Measurements from ENCODE around the gene CR1. TPM values are rescaled to one million over a fixed set of nuclear protein-coding genes. Genes with fewer than 3 reads are reported as not detected.

The CR1 gene
- total and polyA plus RNA-seq, 2 of the 8 experiments (the other 6 are each of a cell fraction or from before 2014, with no cell fraction given), result 0.15 to 0.22 TPM

DNA sequence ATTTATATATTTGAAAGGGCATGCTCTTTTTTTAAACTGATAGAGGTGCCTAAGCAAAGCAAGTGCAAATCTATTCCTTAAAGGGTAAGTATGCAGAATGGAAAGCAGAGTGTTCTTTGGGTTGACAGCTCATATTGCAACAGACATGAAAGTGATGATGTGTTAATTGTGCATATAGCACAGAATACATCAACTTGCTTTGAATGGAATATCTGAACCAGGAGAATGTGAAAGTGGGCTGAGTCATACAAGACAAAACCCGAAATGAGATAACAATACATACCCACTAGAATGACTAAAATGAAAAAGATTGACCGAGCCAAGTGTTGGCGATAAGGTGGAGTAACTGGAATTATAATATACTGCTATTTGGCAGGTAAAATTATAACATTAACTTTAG is 4.3 kb downstream of the CR1 start:
- H3K9me3 ChIP-seq (ENCODE audit: insufficient read depth in 2 of 2, low read depth in 1 of 2, low read length in 1 of 2), result no peaks in the 10 kb centered on the region
- peaks cover 0 to 6% (median 3%) of the 10 kb centered on the region in 4 experiments; a peak in 5 of 7 replicates for H3K4me1 ChIP-seq (replicated peaks in 1 of 4; ENCODE audit: control insufficient read depth in 3 of 4, insufficient read depth in 4 of 4, low read length in 3 of 4)
- DNase-seq (ENCODE audit: low read depth in 1 of 2, low spot score in 2 of 2), result no peak
- H2AFZ ChIP-seq (ENCODE audit: low read length), result no peak overlapping the region
- H3K4ac ChIP-seq (replicated peaks; ENCODE audit: insufficient read length, low read depth, low read length), result no peak overlapping the region
- peaks cover 8% of the 10 kb centered on the region for H3K23me2 ChIP-seq (ENCODE audit: low read depth, low read length)
- POLR2A ChIA-PET (ENCODE audit: partially characterized antibody), result interaction anchor here (1.0 kb wide), 1 partner anchor 46 kb away, joined by 5 read pairs; the partner anchor contains the start of gene CR2
- H3K4me3 ChIP-seq (ENCODE audit: extremely low read depth in 1 of 4, insufficient read depth in 2 of 4, low read depth in 3 of 4, low read length in 4 of 4), result no peak overlapping the region
- H4K5ac ChIP-seq (ENCODE audit: insufficient read length, low read depth, low read length), result no peak overlapping the region
- no peak overlapping the region for H3K27ac ChIP-seq (ENCODE audit: low read depth, low read length)
- no peaks in the 10 kb centered on the region for H3K79me1 ChIP-seq (ENCODE audit: low read depth, low read length)
- H2BK15ac ChIP-seq (ENCODE audit: low read length), result no peak overlapping the region
- H2BK5ac ChIP-seq (ENCODE audit: low read depth, low read length), result no peak overlapping the region
- CTCF ChIA-PET (ENCODE audit: partially characterized antibody), result interaction anchor here (0.6 to 3.1 kb wide), 29 partner anchors 10 to 495 kb away, joined by 3 to 20 read pairs (median 4); partner anchors contain the start of genes CD55 and CR2
- H4K8ac ChIP-seq (ENCODE audit: extremely low read depth, insufficient read depth, low read length), result no peak overlapping the region
- WGBS, 2 experiments (ENCODE audit: extremely low coverage in 1 of 2, insufficient coverage in 1 of 2, insufficient read length in 1 of 2, insufficient replicate concordance in 2 of 2, low coverage in 1 of 2, low lambda C conversion rate in 2 of 2, missing lambda C conversion rate in 1 of 2), result 82% methylated on average over 3 of the region's 3 CpGs; no CpG with 5 or more reads in 1 of the 2 experiments
- H4K20me1 ChIP-seq (replicated peaks in 1 of 2; ENCODE audit: control insufficient read depth in 1 of 2, insufficient read depth in 2 of 2, low read length in 2 of 2), result no peaks in the 10 kb centered on the region
- no peak overlapping the region for H3K23ac ChIP-seq (ENCODE audit: insufficient read length)
- no peak overlapping the region for H2BK20ac ChIP-seq (ENCODE audit: low read length)
- H3K18ac ChIP-seq (ENCODE audit: extremely low read depth, low read length), result no peak overlapping the region
- no peaks in the 10 kb centered on the region for H3K79me2 ChIP-seq (ENCODE audit: control insufficient read depth in 1 of 2, insufficient read depth in 2 of 2, low read length in 2 of 2)
- TF ChIP-seq BRCA1 (IDR thresholded peaks at IDR 0.05; ENCODE audit: low read depth, low read length) (no peak), CEBPB (IDR thresholded peaks at IDR 0.05; ENCODE audit: low read depth, low read length) (no peak), SP2 (IDR thresholded peaks at IDR 0.05; ENCODE audit: low read length) (no peak), HDAC6 (IDR thresholded peaks at IDR 0.05; ENCODE audit: low read depth, low read length) (no peak), CTBP2 (IDR thresholded peaks at IDR 0.05; ENCODE audit: borderline replicate concordance, insufficient read depth, insufficient read length, low read length) (no peak), POU5F1 (IDR thresholded peaks at IDR 0.05; ENCODE audit: low read depth, low read length) (no peak), RFX5 (IDR thresholded peaks at IDR 0.05; ENCODE audit: borderline replicate concordance, low read depth, low read length) (no peak), HDAC2 (IDR thresholded peaks at IDR 0.05; ENCODE audit: borderline replicate concordance in 1 of 2, low read depth in 2 of 2, low read length in 2 of 2) (no peak), TCF12 (IDR thresholded peaks at IDR 0.05; ENCODE audit: low read depth, low read length) (no peak), ZNF274 (IDR thresholded peaks at IDR 0.05; ENCODE audit: borderline replicate concordance, extremely low read depth, low read length) (no peak), BACH1 (IDR thresholded peaks at IDR 0.05; ENCODE audit: low read length) (no peak), CREB1 (IDR thresholded peaks at IDR 0.05) (no peak), KDM4A (IDR thresholded peaks at IDR 0.05; ENCODE audit: low read depth, low read length, severe bottlenecking) (no peak), JUND (IDR thresholded peaks at IDR 0.05; ENCODE audit: low read length) (no peak), TBP (IDR thresholded peaks at IDR 0.05; ENCODE audit: low read depth, low read length) (no peak), SP4 (IDR thresholded peaks at IDR 0.05; ENCODE audit: low read length) (no peak)
- no peak overlapping the region for H2AK5ac ChIP-seq (ENCODE audit: low read depth, low read length)
- H3K27me3 ChIP-seq (replicated peaks in 1 of 4; ENCODE audit: control insufficient read depth in 3 of 4, extremely low read depth in 1 of 4, insufficient read depth in 3 of 4, low read length in 3 of 4), result peaks cover 4 to 21% (median 18%) of the 10 kb centered on the region in 4 experiments; a peak in 6 of 7 replicates
- no peak overlapping the region for H3K14ac ChIP-seq (ENCODE audit: insufficient read length)
- no peak overlapping the region for H2BK12ac ChIP-seq (ENCODE audit: low read depth, low read length)
- no peak overlapping the region for H3K56ac ChIP-seq (replicated peaks; ENCODE audit: insufficient read length, low read depth, low read length)
- no peaks in the 10 kb centered on the region for H3K36me3 ChIP-seq (ENCODE audit: control insufficient read depth in 2 of 4, insufficient read depth in 4 of 4, low read length in 3 of 4)
- H2BK120ac ChIP-seq (replicated peaks; ENCODE audit: low read depth, low read length), result no peak overlapping the region
- H4K91ac ChIP-seq (replicated peaks; ENCODE audit: insufficient read length, low read length), result no peak overlapping the region
- FAIRE-seq, result no peak
- no peak overlapping the region for H3K9ac ChIP-seq (replicated peaks in 1 of 4; ENCODE audit: extremely low read depth in 1 of 4, low read depth in 3 of 4, low read length in 3 of 4)
- no peak overlapping the region for H3K4me2 ChIP-seq (ENCODE audit: insufficient read depth in 1 of 2, low read depth in 2 of 2, low read length in 2 of 2)
